ENCODE results near the gene NDUFS7. TPM values are rescaled to one million over a fixed set of nuclear protein-coding genes. Genes with fewer than 3 reads are reported as not detected.

Gene NDUFS7
- total RNA-seq, 2 donors from 2014 or later: 96.5 to 107 TPM

Other genes starting within 250 kb of the NDUFS7 start
- gene SBNO2, start 209.6 kb upstream of the NDUFS7 start, total RNA-seq: 100 to 1,000 TPM; 142 to 146 TPM
- gene STK11, start 178.1 kb upstream of the NDUFS7 start, total RNA-seq: 10 to 100 TPM; 81.5 to 86.3 TPM
- gene CBARP, start 145.9 kb upstream of the NDUFS7 start, total RNA-seq: under 1 TPM; 0.38 to 0.58 TPM
- gene ATP5F1D, start 142.2 kb upstream of the NDUFS7 start, total RNA-seq: 100 to 1,000 TPM; 169 to 201 TPM
- 10 to 100 TPM; 72.3 to 75.4 TPM for gene MIDN, start 135.3 kb upstream of the NDUFS7 start, total RNA-seq
- gene CIRBP, start 114.6 kb upstream of the NDUFS7 start, total RNA-seq: 100 to 1,000 TPM; 400 to 456 TPM
- gene FAM174C, start 108.4 kb upstream of the NDUFS7 start, total RNA-seq: 10 to 100 TPM; 59.8 to 69.1 TPM
- gene EFNA2, start 98.0 kb upstream of the NDUFS7 start, total RNA-seq: not detected
- gene GAMT, start 17.6 kb downstream of the NDUFS7 start, total RNA-seq: 10 to 100 TPM; 13.6 to 17.7 TPM
- gene DAZAP1, start 23.7 kb downstream of the NDUFS7 start, total RNA-seq: 100 to 1,000 TPM; 219 to 252 TPM
- gene RPS15, start 54.5 kb downstream of the NDUFS7 start, total RNA-seq: 1,000 to 10,000 TPM; 1,293 to 1,490 TPM
- under 1 TPM; 0.02 to 0.14 TPM for gene APC2, start 66.2 kb downstream of the NDUFS7 start, total RNA-seq
- gene C19orf25, start 95.3 kb downstream of the NDUFS7 start, total RNA-seq: 10 to 100 TPM; 28.1 to 31.7 TPM
- 10 to 100 TPM; 13.3 to 16.6 TPM for gene PCSK4, start 106.4 kb downstream of the NDUFS7 start, total RNA-seq
- 1 to 10 TPM; 1.7 to 3.8 TPM for gene REEP6, start 107.3 kb downstream of the NDUFS7 start, total RNA-seq
- 1 to 10 TPM; 4.3 to 5.5 TPM for gene ADAMTSL5, start 129.1 kb downstream of the NDUFS7 start, total RNA-seq
- gene PLK5, start 140.2 kb downstream of the NDUFS7 start, total RNA-seq: not detected
- 1 to 10 TPM; 6.4 to 6.8 TPM for gene MEX3D, start 184.4 kb downstream of the NDUFS7 start, total RNA-seq
- gene MBD3, start 209.0 kb downstream of the NDUFS7 start, total RNA-seq: 10 to 100 TPM; 71.2 to 77.9 TPM
- gene UQCR11, start 221.6 kb downstream of the NDUFS7 start, total RNA-seq: 100 to 1,000 TPM; 103 to 113 TPM

All from activated T-cell treated with anti-CD3 and anti-CD28 coated beads, Interleukin-2, amount 50 U/mL, for 72 hours (primary cell).